Astrocyte (in vitro differentiated cells and primary cell): Measurements from ENCODE around the gene OR2A12.

Experiments used
- CTCF ChIP-seq: IDR thresholded peaks from 2 replicates; pipeline ENCODE4 v1.5.1; 2011; ENCODE audit warnings: low read depth, mild to moderate bottlenecking, inconsistent platforms, low read length, moderate library complexity; ENCODE audit not compliant: insufficient read depth
- EZH2 ChIP-seq: IDR thresholded peaks from 2 replicates; pipeline ENCODE4 v1.6.1; 2012; ENCODE audit warnings: mild to moderate bottlenecking, low read length, inconsistent platforms; ENCODE audit not compliant: insufficient read depth

DNA sequence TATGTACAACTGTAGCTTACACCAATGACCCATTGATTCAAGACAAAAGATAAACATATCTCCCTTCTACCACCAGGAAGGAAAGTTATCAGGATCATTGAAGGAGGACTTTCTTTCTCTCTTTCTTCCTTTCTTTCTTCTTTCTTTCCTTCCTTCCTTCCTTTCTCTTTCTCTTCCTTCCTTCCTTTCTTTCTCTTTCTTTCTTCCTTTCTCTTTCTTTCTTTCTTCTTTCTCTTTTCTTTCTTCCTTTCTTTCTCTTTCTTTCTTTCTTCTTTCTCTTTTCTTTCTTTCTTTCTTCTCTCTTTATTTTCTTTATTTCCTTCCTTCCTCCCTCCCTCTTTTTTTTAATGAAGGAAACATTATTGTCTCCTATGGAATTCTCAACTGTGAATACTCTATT lies 12.7 kb downstream of the OR2A12 start:
- TF ChIP-seq CTCF (no peak), EZH2 (no peak)
